OCI-LY1 (cell line): ENCODE data around the gene RIPOR2.

ENCODE experiments used
- H2AFZ ChIP-seq: fragments of 200-600 bp; sonication (generic), shearing (Covaris generic); 2 replicates; pipeline ENCODE4 v1.6.0; 2014; ENCODE audit warnings: antibody characterized with exemption, mild to moderate bottlenecking, low read length
- H3F3A ChIP-seq: fragments of 200-600 bp; sonication (generic), shearing (Covaris generic); 2 replicates; pipeline ENCODE4 v1.6.0; 2014; ENCODE audit warnings: mild to moderate bottlenecking, antibody characterized with exemption, low read length, moderate library complexity; ENCODE audit not compliant: insufficient read depth
- H3K27ac ChIP-seq: fragments of 200-600 bp; sonication (generic); 2 replicates; pipeline ENCODE4 v1.5.1; 2014; ENCODE audit warnings: low read length, mixed run types, mild to moderate bottlenecking, low read depth; ENCODE audit not compliant: poor library complexity, severe bottlenecking
- H3K27me3 ChIP-seq: fragments of 200-600 bp; sonication (generic); 2 replicates; pipeline ENCODE4 v1.6.0; 2014; ENCODE audit warnings: antibody characterized with exemption, mild to moderate bottlenecking, low read length, moderate library complexity; ENCODE audit not compliant: insufficient read depth
- H3K36me3 ChIP-seq: fragments of 200-600 bp; sonication (generic); 2 replicates; pipeline ENCODE4 v1.6.1; 2014; ENCODE audit warnings: mild to moderate bottlenecking, antibody characterized with exemption, low read length, moderate library complexity, mixed read lengths; ENCODE audit not compliant: insufficient read depth
- H3K4me1 ChIP-seq: fragments of 200-600 bp; sonication (generic); 2 replicates; pipeline ENCODE4 v1.5.1; 2014; ENCODE audit warnings: mild to moderate bottlenecking, low read length, moderate library complexity; ENCODE audit not compliant: insufficient read depth, severe bottlenecking
- H3K4me2 ChIP-seq: fragments of 200-600 bp; sonication (generic), shearing (Covaris generic); 2 replicates; pipeline ENCODE4 v1.6.1; 2014; ENCODE audit warnings: low read length
- H3K4me3 ChIP-seq: fragments of 200-600 bp; sonication (generic); 2 replicates; pipeline ENCODE4 v1.5.1; 2014; ENCODE audit warnings: low read length, low read depth, mild to moderate bottlenecking, mixed read lengths; ENCODE audit not compliant: poor library complexity, severe bottlenecking
- H3K79me2 ChIP-seq: fragments of 200-600 bp; shearing (Covaris generic); 2 replicates; pipeline ENCODE4 v1.6.1; 2016; ENCODE audit warnings: mixed run types, low read length, mixed read lengths; ENCODE audit not compliant: insufficient read depth
- H3K9ac ChIP-seq: fragments of 200-600 bp; sonication (generic), shearing (Covaris generic); 2 replicates; pipeline ENCODE4 v1.6.1; 2014; ENCODE audit warnings: mild to moderate bottlenecking, low read length, mixed read lengths
- H3K9me2 ChIP-seq: fragments of 200-600 bp; sonication (generic), shearing (Covaris generic); 2 replicates; pipeline ENCODE4 v1.6.1; 2014; ENCODE audit warnings: low read depth, mild to moderate bottlenecking, low read length, mixed read lengths
- H3K9me3 ChIP-seq: fragments of 200-600 bp; shearing (Covaris generic); 2 replicates; pipeline ENCODE4 v1.6.1; 2014; ENCODE audit warnings: low read length, mixed read lengths
- H4K20me1 ChIP-seq: fragments of 200-600 bp; sonication (generic), shearing (Covaris generic); 2 replicates; pipeline ENCODE4 v1.6.0; 2016; ENCODE audit warnings: mild to moderate bottlenecking, low read length; ENCODE audit not compliant: insufficient read depth
- CTCF ChIP-seq: fragments of 200-600 bp; sonication (generic), shearing (Covaris generic); IDR thresholded peaks from 2 replicates; pipeline ENCODE4 v1.5.1; 2017; ENCODE audit warnings: mild to moderate bottlenecking, antibody characterized with exemption, low read length, moderate library complexity, mixed read lengths
- EZH2 ChIP-seq: fragments of 200-600 bp; sonication (generic), shearing (Covaris generic); IDR thresholded peaks from 2 replicates; pipeline ENCODE4 v1.8.0; 2017; ENCODE audit warnings: borderline replicate concordance, mixed run types, mild to moderate bottlenecking, antibody characterized with exemption, low read length, moderate library complexity, mixed read lengths

Gene RIPOR2

GRCh38 chr6:24824142-24824938, 111.4 kb downstream of the RIPOR2 start:
- TF ChIP-seq EZH2 (no peak), CTCF (no peak)
- Histone ChIP-seq H3K79me2 (no peaks in the 10 kb centered on the region), H3K4me2 (no peak overlapping the region), H2AFZ (no peak overlapping the region), H3K27me3 (no peaks in the 10 kb centered on the region), H3K36me3 (peaks cover 42% of the 10 kb centered on the region), H3K27ac (no peak overlapping the region), H3K4me1 (no peaks in the 10 kb centered on the region), H3K9me2 (no peaks in the 10 kb centered on the region), H3K4me3 (no peak overlapping the region), H3F3A (no peaks in the 10 kb centered on the region), H4K20me1 (no peaks in the 10 kb centered on the region), H3K9ac (no peak overlapping the region), H3K9me3 (no peaks in the 10 kb centered on the region)

GRCh38 chr6:24823185-24823584, 112.6 kb downstream of the RIPOR2 start:
- no peak overlapping the region for H3K4me2 ChIP-seq
- no peaks in the 10 kb centered on the region for H3K9me3 ChIP-seq
- TF ChIP-seq EZH2 (no peak), CTCF (no peak)
- no peaks in the 10 kb centered on the region for H3K79me2 ChIP-seq
- H3K36me3 ChIP-seq: peaks cover 42% of the 10 kb centered on the region
- no peaks in the 10 kb centered on the region for H3F3A ChIP-seq
- no peaks in the 10 kb centered on the region for H3K27me3 ChIP-seq
- no peak overlapping the region for H3K9ac ChIP-seq
- H3K4me3 ChIP-seq: no peak overlapping the region
- H2AFZ ChIP-seq: no peak overlapping the region
- no peaks in the 10 kb centered on the region for H4K20me1 ChIP-seq
- no peaks in the 10 kb centered on the region for H3K9me2 ChIP-seq
- H3K4me1 ChIP-seq: no peaks in the 10 kb centered on the region
- no peak overlapping the region for H3K27ac ChIP-seq

- Histone ChIP-seq H3K4me1 (no peaks in the 10 kb centered on the region), H3K27me3 (no peaks in the 10 kb centered on the region), H3K9me2 (no peaks in the 10 kb centered on the region), H3K36me3 (peaks cover 38% of the 10 kb centered on the region), H3K9me3 (no peaks in the 10 kb centered on the region), H3K27ac (no peak overlapping the region), H3K4me3 (no peak overlapping the region), H3F3A (no peaks in the 10 kb centered on the region), H4K20me1 (no peaks in the 10 kb centered on the region), H3K9ac (no peak overlapping the region), H2AFZ (no peak overlapping the region), H3K79me2 (no peaks in the 10 kb centered on the region), H3K4me2 (no peak overlapping the region)
- no peak for TF ChIP-seq CTCF
- TF ChIP-seq EZH2: no peak
Observed at GRCh38 chr6:24822696-24823095, 113.1 kb downstream of the RIPOR2 start.
